ENCODE data around the gene NDC80. TPM values are rescaled to one million over a fixed set of nuclear protein-coding genes. Genes with fewer than 3 reads are reported as not detected.
"Not testable (repeated sequence)": the region's sequence is repeated elsewhere in the genome, so short reads cannot be mapped to it uniquely, and the experiment has no call there.

The NDC80 gene
- polyA plus RNA-seq, 4 donors: 0.81 to 16.0 (median 6.9) TPM

DNA sequence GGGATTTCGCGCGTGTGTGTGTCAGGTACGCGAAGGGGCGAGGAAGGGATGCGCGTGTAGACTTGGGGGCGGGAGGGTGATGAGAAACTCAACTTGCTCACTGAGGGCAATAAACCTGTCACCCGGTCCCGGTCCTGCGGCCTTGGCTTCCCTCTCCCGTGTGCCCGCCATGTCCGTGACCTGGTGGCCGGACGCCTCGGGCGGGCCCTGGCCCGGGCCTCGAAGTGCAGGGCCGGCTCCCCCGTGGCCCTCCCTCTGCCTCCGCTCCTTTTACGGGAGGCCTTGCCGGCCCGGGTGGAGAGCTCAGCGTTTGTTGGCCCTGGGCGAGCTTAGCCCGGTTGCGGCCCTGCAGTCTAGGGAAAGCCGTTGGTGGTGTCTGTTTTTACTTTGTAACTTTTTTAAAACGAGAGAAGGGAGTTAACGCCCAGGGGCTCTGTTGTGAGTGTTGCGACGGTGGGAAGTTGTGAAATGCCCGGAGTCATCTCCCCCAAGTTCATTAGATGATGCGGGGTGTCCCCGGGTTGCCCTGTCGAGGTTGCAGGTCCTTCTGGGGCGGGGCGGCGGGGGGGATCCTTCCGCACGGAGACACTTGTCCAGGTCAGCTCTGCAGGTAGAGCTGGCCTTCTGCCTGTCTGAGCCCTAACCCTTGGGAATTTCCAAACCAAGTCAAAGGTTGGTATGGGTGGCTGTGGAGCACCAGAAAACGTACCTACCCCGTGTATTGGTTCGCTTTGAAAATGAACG lies 85.1 kb downstream of the NDC80 start:
- 0 to 1% (median 0%) methylated on average over 46 to 49 of the region's 49 CpGs for WGBS, 3 donors
- no peaks in the 10 kb centered on the region for H3K36me3 ChIP-seq (ENCODE audit: control insufficient read depth in 3 of 3, insufficient read depth in 2 of 3, low read depth in 1 of 3, low read length in 3 of 3)
- peak; percentile 68 to 70 for DNase-seq

DNA sequence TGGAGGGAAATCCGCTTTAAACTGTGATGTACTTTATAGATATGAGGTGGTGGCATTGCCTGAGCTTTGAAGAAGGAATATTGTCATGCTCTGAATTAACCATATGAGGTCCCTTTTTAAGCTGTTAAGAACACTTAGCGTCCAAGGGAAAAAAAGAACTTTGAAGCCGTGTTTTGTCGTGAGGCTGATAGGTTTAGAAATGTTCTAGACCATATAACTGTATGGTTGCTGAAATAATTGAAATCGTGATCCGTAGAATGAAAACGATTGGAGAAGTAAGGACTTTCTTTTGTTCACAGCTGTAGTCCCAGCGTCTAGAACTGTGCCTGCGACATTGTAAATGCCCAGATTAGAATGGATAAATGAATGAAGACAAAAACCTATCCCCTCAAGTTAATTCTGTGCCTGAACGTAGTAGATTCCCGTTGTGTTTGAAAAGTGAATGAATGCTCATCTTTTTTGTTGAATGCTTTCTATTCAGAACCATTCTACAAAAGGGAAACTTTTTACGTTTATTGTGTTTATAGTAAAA lies 85.7 kb downstream of the NDC80 start:
- no peak for DNase-seq
- Histone ChIP-seq H3K4me3 (ENCODE audit: low read depth in 1 of 3, low read length in 3 of 3) (peak overlapping the region; percentile 83 to 100 (median 95)), H3K4me1 (ENCODE audit: control insufficient read depth in 3 of 3, insufficient read depth in 2 of 3, low read depth in 1 of 3, low read length in 2 of 3) (peaks cover 0 to 18% (median 4%) of the 10 kb centered on the region in 3 donors), H3K36me3 (ENCODE audit: control insufficient read depth in 3 of 3, insufficient read depth in 2 of 3, low read depth in 1 of 3, low read length in 3 of 3) (no peaks in the 10 kb centered on the region), H3K27me3 (ENCODE audit: control insufficient read depth in 3 of 3, insufficient read depth in 3 of 3, low read length in 3 of 3) (no peaks in the 10 kb centered on the region), H3K9me3 (ENCODE audit: control insufficient read depth in 2 of 2, insufficient read depth in 1 of 2, low read depth in 1 of 2, low read length in 1 of 2) (no peaks in the 10 kb centered on the region), H3K27ac (ENCODE audit: low read depth in 1 of 3, low read length in 2 of 3) (peak overlapping the region; percentile 91 to 97 (median 95))
- 0 to 1% (median 1%) methylated on average over 12 of the region's 12 CpGs for WGBS, 3 donors
- FAIRE-seq: no peak

More for the DNA sequence above, 85.1 kb downstream of the NDC80 start:
- H3K27ac ChIP-seq (ENCODE audit: low read depth in 1 of 3, low read length in 2 of 3): peak overlapping the region; percentile 91 to 97 (median 95)
- no peak for FAIRE-seq
- peaks cover 0 to 18% (median 4%) of the 10 kb centered on the region in 3 donors for H3K4me1 ChIP-seq (ENCODE audit: control insufficient read depth in 3 of 3, insufficient read depth in 2 of 3, low read depth in 1 of 3, low read length in 2 of 3)
- H3K27me3 ChIP-seq (ENCODE audit: control insufficient read depth in 3 of 3, insufficient read depth in 3 of 3, low read length in 3 of 3): no peaks in the 10 kb centered on the region
- no peaks in the 10 kb centered on the region for H3K9me3 ChIP-seq (ENCODE audit: control insufficient read depth in 2 of 2, insufficient read depth in 1 of 2, low read depth in 1 of 2, low read length in 1 of 2)
- peak overlapping the region; percentile 83 to 100 (median 95) for H3K4me3 ChIP-seq (ENCODE audit: low read depth in 1 of 3, low read length in 3 of 3)

DNA sequence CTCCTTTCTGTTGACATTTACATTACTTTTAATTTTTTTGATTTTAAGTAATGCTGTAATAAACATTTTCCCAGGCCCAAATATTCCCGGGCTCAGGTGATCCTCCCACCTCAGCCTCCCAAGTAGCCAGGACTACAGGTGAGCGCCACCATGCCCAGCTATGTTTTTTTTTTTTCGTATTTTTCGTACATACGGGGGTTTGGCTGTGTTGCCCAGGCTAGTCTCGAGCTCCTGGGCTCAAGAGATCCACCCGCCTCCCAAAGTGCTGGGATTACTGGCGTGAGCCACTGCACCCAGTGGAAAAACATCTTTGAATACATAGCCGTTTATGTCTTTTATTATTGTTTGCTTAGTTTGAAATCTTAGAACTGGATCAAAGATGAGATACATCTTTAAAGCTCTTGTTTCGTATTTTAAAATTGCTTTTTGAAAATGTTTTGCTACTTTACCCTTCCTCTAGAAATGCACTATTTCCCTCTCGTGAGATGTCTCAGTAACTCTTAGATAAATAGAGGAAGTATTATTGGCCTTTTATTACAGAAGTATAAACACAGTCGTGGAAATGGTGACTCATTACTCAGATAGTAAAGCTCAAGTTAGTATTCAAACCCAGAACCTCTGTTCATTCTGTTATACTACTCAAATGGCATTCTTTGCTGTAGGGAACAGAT lies 86.6 kb downstream of the NDC80 start:
- H3K4me1 ChIP-seq (ENCODE audit: control insufficient read depth in 3 of 3, insufficient read depth in 2 of 3, low read depth in 1 of 3, low read length in 2 of 3): peaks cover 0 to 18% (median 4%) of the 10 kb centered on the region in 3 donors
- H3K4me3 ChIP-seq (ENCODE audit: low read depth in 1 of 3, low read length in 3 of 3): peak overlapping the region; percentile 14 to 83 (median 33)
- H3K27ac ChIP-seq (ENCODE audit: low read depth in 1 of 3, low read length in 2 of 3): peak overlapping the region; percentile 84 to 97 (median 86)
- H3K27me3 ChIP-seq (ENCODE audit: control insufficient read depth in 3 of 3, insufficient read depth in 3 of 3, low read length in 3 of 3): no peaks in the 10 kb centered on the region
- 12 to 25% (median 12%) methylated on average over 12 of the region's 12 CpGs for WGBS, 3 donors
- FAIRE-seq (no peak), DNase-seq (peak; percentile 86 to 94)
- H3K9me3 ChIP-seq (ENCODE audit: control insufficient read depth in 2 of 2, insufficient read depth in 1 of 2, low read depth in 1 of 2, low read length in 1 of 2): no peaks in the 10 kb centered on the region
- no peaks in the 10 kb centered on the region for H3K36me3 ChIP-seq (ENCODE audit: control insufficient read depth in 3 of 3, insufficient read depth in 2 of 3, low read depth in 1 of 3, low read length in 3 of 3)

DNA sequence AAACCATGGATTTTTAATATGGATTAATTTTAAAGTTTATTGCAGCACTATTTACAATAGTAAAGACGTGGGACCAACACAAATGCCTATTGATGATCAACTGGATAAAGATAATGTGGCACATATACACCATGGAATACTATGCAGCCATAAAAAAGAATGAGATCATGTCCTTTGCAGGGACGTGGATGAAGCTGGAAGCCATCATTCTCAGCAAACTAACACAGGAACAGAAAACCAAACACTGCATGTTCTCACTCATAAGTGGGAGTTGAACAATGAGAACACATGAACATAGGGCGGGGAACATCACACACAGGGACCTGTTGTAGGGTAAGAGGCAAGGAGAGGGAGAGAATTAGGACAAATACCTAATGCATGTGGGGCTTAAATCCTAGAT lies 89.5 kb downstream of the NDC80 start:
- peaks cover 0 to 18% (median 4%) of the 10 kb centered on the region in 3 donors for H3K4me1 ChIP-seq (ENCODE audit: control insufficient read depth in 3 of 3, insufficient read depth in 2 of 3, low read depth in 1 of 3, low read length in 2 of 3)
- not testable (repeated sequence) for H3K36me3 ChIP-seq (ENCODE audit: control insufficient read depth in 3 of 3, insufficient read depth in 2 of 3, low read depth in 1 of 3, low read length in 3 of 3); H3K27me3 ChIP-seq (ENCODE audit: control insufficient read depth in 3 of 3, insufficient read depth in 3 of 3, low read length in 3 of 3); H3K9me3 ChIP-seq (ENCODE audit: control insufficient read depth in 2 of 2, insufficient read depth in 1 of 2, low read depth in 1 of 2, low read length in 1 of 2); DNase-seq; FAIRE-seq; H3K27ac ChIP-seq (ENCODE audit: low read depth in 1 of 3, low read length in 2 of 3); H3K4me3 ChIP-seq (ENCODE audit: low read depth in 1 of 3, low read length in 3 of 3)
- 89 to 95% (median 92%) methylated on average over 3 of the region's 3 CpGs for WGBS, 3 donors

DNA sequence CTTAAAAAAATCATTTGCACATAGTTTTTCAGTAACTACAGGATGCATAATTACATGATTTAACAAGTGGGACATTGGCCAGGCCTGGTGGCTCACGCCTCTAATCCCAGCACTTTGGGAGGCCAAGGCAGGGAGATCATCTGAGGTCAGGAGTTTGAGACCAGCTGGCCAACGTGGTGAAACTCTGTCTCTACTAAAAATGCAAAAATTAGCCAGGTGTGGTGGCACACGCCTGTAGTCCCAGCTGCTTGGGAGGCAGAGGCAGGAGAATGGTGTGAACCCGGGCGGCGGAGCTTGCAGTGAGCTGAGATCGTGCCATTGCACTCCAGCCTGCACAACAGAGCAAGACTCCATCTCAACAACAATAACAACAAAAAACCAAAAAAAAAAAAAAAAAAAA lies 90.9 kb downstream of the NDC80 start:
- H3K27me3 ChIP-seq (ENCODE audit: control insufficient read depth in 3 of 3, insufficient read depth in 3 of 3, low read length in 3 of 3); H3K36me3 ChIP-seq (ENCODE audit: control insufficient read depth in 3 of 3, insufficient read depth in 2 of 3, low read depth in 1 of 3, low read length in 3 of 3); FAIRE-seq; DNase-seq; H3K9me3 ChIP-seq (ENCODE audit: control insufficient read depth in 2 of 2, insufficient read depth in 1 of 2, low read depth in 1 of 2, low read length in 1 of 2); H3K27ac ChIP-seq (ENCODE audit: low read depth in 1 of 3, low read length in 2 of 3); H3K4me3 ChIP-seq (ENCODE audit: low read depth in 1 of 3, low read length in 3 of 3): not testable (repeated sequence)
- 85 to 89% (median 87%) methylated on average over 7 of the region's 7 CpGs for WGBS, 3 donors
- peaks cover 0 to 18% (median 4%) of the 10 kb centered on the region in 3 donors for H3K4me1 ChIP-seq (ENCODE audit: control insufficient read depth in 3 of 3, insufficient read depth in 2 of 3, low read depth in 1 of 3, low read length in 2 of 3)

DNA sequence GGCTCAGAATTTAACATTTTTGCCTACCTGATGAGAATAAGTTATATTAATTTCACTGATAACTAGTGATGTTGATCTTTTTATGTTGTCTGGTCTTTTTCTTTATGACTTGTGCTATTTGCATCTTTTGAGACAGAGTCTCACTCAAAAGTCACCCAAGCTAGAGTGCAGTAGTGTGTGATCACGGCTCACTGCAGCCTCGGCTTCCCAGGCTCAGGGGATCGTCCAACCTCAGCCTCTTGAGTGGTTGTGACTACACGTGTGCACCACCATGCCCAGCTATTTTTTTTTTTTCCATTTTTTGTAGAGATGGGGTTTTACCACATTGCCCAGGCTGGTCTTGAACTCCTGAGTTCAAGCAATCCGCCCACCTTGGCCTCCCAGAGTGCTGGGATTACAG lies 91.6 kb downstream of the NDC80 start:
- no peak for FAIRE-seq
- no peaks in the 10 kb centered on the region for H3K9me3 ChIP-seq (ENCODE audit: control insufficient read depth in 2 of 2, insufficient read depth in 1 of 2, low read depth in 1 of 2, low read length in 1 of 2)
- 78 to 90% (median 84%) methylated on average over 5 of the region's 5 CpGs for WGBS, 3 donors
- no peaks in the 10 kb centered on the region for H3K27me3 ChIP-seq (ENCODE audit: control insufficient read depth in 3 of 3, insufficient read depth in 3 of 3, low read length in 3 of 3)
- no peak for DNase-seq
- peaks cover under 1 to 8% (median 2%) of the 10 kb centered on the region in 3 donors for H3K36me3 ChIP-seq (ENCODE audit: control insufficient read depth in 3 of 3, insufficient read depth in 2 of 3, low read depth in 1 of 3, low read length in 3 of 3)
- no peak overlapping the region for H3K27ac ChIP-seq (ENCODE audit: low read depth in 1 of 3, low read length in 2 of 3)
- H3K4me1 ChIP-seq (ENCODE audit: control insufficient read depth in 3 of 3, insufficient read depth in 2 of 3, low read depth in 1 of 3, low read length in 2 of 3): peaks cover 0 to 18% (median 4%) of the 10 kb centered on the region in 3 donors
- H3K4me3 ChIP-seq (ENCODE audit: low read depth in 1 of 3, low read length in 3 of 3): no peak overlapping the region

Other genes starting within 250 kb of the NDC80 start
- gene METTL4, start 52 bp upstream of the NDC80 start, polyA plus RNA-seq: 10 to 100 TPM in 1 of 4 donors, 1 to 10 TPM in 3; 5.1 to 11.6 (median 7.6) TPM
- gene SMCHD1, start 84.2 kb downstream of the NDC80 start, polyA plus RNA-seq: 10 to 100 TPM; 11.2 to 37.7 (median 14.3) TPM

Measured in small intestine (tissue), 7 donors.